ENCODE data around the gene WWOX. TPM values are rescaled to one million over a fixed set of nuclear protein-coding genes. Genes with fewer than 3 reads are reported as not detected.
"Not testable (repeated sequence)": the region's sequence is repeated elsewhere in the genome, so short reads cannot be mapped to it uniquely, and the experiment has no call there.

Gene WWOX
- total RNA-seq, 2 donors from 2014 or later: 33.8 to 82.5 TPM

DNA sequence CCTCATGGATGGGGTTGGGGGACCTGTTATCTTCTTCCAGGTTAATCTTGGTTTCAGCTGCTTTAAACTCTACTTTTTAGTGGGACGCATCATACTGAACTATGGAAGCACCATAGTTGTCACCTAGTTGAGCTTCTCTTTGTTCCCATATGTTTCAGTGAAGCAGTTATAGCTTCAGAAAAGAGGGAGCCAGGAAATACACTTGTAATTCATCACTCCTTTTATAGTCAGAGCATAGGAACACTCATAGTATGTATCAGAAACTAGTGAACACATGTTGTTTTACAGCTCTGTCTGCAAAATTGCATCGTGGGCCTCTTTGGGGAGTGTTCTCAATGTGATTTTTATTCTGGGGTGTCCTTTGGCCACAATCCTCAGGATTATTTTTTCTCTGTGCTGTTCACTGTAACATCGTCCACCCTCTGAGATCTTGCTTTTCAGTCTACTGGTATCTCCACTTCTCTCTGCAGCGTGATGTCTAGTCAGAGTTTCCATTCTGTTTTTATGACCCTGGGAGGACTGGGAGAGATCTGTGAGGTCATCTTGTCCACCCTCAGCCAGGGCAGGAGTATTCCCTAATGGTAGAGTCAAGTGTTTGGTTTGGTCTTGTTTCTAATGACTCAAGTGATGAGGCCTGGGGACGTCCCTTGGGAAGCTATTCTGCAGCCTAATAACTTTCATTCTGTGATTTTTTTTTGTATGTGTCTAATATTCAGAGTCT is 585.4 kb downstream of the WWOX start:
- DNase-seq (ENCODE audit: low spot score) (no peak), ATAC-seq (ENCODE audit: insufficient number of reproducible peaks, low FRiP score, low read depth) (peak; percentile 51)
- TF ChIP-seq, protein P1, sequence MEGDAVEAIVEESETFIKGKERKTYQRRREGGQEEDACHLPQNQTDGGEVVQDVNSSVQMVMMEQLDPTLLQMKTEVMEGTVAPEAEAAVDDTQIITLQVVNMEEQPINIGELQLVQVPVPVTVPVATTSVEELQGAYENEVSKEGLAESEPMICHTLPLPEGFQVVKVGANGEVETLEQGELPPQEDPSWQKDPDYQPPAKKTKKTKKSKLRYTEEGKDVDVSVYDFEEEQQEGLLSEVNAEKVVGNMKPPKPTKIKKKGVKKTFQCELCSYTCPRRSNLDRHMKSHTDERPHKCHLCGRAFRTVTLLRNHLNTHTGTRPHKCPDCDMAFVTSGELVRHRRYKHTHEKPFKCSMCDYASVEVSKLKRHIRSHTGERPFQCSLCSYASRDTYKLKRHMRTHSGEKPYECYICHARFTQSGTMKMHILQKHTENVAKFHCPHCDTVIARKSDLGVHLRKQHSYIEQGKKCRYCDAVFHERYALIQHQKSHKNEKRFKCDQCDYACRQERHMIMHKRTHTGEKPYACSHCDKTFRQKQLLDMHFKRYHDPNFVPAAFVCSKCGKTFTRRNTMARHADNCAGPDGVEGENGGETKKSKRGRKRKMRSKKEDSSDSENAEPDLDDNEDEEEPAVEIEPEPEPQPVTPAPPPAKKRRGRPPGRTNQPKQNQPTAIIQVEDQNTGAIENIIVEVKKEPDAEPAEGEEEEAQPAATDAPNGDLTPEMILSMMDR (IDR thresholded peaks at IDR 0.05): no peak
- Histone ChIP-seq H3K27me3 (replicated peaks; ENCODE audit: insufficient read depth) (no peaks in the 10 kb centered on the region), H3K9me3 (no peaks in the 10 kb centered on the region), H3K36me3 (no peaks in the 10 kb centered on the region), H3K4me3 (no peak overlapping the region), H3K27ac (peak overlapping the region; percentile 36 to 65), H3K4me1 (ENCODE audit: control insufficient read depth in 1 of 2, low read depth in 2 of 2) (peaks cover 8 to 33% of the 10 kb centered on the region in 2 donors)

DNA sequence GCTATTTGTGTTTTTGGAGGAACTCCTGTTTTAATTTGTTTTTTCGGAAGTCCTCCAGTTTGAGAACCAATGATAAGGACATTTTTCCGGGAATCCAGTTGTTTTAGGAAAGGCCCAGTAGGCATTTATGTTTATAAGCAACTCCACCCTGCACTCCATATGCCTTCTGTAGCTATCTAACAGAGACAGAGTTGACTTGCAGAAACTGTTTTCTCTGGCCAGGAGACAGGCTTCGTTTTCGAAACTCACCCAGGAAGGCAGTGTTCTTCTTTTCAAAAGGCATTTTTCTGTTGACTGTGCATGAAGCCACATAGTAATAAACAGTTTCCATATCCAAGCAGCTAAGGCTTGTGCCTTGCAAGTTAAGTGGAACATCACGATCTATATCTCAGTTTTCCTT is 587.1 kb downstream of the WWOX start:
- Histone ChIP-seq H3K9me3 (no peaks in the 10 kb centered on the region), H3K27me3 (replicated peaks; ENCODE audit: insufficient read depth) (no peaks in the 10 kb centered on the region), H3K4me3 (no peak overlapping the region), H3K4me1 (ENCODE audit: control insufficient read depth in 1 of 2, low read depth in 2 of 2) (peaks cover 8 to 33% of the 10 kb centered on the region in 2 donors), H3K36me3 (no peaks in the 10 kb centered on the region), H3K27ac (no peak overlapping the region)
- DNase-seq (ENCODE audit: low spot score) (no peak), ATAC-seq (ENCODE audit: insufficient number of reproducible peaks, low FRiP score, low read depth) (no peak)
- TF ChIP-seq, protein P1 (IDR thresholded peaks at IDR 0.05): no peak

DNA sequence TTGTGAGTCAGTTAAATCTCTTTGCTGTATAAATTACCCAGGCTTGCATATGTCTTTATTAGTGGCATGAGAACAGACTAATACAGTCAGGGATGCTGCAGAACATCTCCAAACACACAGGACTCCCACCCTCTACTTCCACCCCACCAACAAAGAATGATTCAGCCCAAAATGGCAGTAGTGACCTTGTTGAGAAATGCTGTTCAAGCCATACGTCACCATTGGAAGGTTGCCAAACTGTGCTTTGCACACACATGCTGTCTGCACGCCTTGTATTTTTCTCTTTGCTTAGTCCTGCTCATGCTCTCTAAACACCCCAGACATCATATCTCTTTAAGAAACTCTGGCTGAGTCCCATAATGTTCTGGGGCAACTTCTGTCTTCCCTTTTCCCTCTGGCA is 589.6 kb downstream of the WWOX start:
- Histone ChIP-seq H3K36me3 (no peaks in the 10 kb centered on the region), H3K27me3 (replicated peaks; ENCODE audit: insufficient read depth) (no peaks in the 10 kb centered on the region), H3K27ac (no peak overlapping the region), H3K4me3 (no peak overlapping the region), H3K9me3 (no peaks in the 10 kb centered on the region), H3K4me1 (ENCODE audit: control insufficient read depth in 1 of 2, low read depth in 2 of 2) (peaks cover 8 to 28% of the 10 kb centered on the region in 2 donors)
- ATAC-seq (ENCODE audit: insufficient number of reproducible peaks, low FRiP score, low read depth) (no peak), DNase-seq (ENCODE audit: low spot score) (no peak)
- TF ChIP-seq, protein P1 (IDR thresholded peaks at IDR 0.05): no peak

DNA sequence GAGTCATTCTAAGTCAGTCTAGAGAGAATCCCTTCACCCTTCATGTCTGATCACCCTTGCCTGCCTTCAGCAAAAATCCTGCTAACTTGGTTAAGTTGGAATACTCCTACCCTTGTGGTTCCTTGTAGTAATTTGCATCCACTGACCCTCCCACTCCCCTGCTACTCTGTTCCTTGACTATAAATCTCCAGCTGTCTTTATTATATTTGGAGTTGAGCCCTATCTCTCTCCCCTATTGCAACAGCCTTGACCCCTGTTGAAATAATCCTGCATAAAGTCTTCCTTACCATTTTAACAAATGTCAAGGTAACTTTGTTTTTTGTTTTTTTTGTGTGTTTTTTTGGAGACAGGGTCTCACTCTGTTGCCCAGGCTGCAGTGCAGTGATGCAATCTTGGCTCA is 590.1 kb downstream of the WWOX start:
- H3K9me3 ChIP-seq: no peaks in the 10 kb centered on the region
- DNase-seq (ENCODE audit: low spot score): no peak
- ATAC-seq (ENCODE audit: insufficient number of reproducible peaks, low FRiP score, low read depth): no peak
- no peak overlapping the region for H3K4me3 ChIP-seq
- TF ChIP-seq, protein P1 (IDR thresholded peaks at IDR 0.05): no peak
- no peaks in the 10 kb centered on the region for H3K27me3 ChIP-seq (replicated peaks; ENCODE audit: insufficient read depth)
- no peak overlapping the region for H3K27ac ChIP-seq
- H3K36me3 ChIP-seq: no peaks in the 10 kb centered on the region
- H3K4me1 ChIP-seq (ENCODE audit: control insufficient read depth in 1 of 2, low read depth in 2 of 2): peaks cover 4 to 23% of the 10 kb centered on the region in 2 donors

DNA sequence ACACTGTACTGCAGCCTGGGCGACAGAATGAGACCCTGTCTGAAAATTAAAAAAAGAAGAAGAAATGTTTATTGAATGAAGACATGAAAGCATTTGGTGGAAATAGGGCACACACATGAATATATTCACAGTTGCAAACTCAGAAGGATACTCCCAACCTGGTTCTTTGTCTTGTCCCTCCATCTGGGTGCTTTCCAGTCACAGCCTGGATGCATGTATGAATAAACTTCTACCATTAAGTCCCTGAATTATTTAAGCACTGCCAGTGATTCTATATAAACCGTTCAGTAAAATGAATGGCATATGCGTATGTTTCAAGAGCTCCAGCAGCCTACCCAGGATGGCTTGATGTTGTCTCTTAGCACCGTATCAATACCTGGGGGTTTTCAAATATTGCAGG is 591.1 kb downstream of the WWOX start:
- peaks cover 0 to 13% of the 10 kb centered on the region in 2 donors for H3K4me1 ChIP-seq (ENCODE audit: control insufficient read depth in 1 of 2, low read depth in 2 of 2)
- H3K9me3 ChIP-seq: no peaks in the 10 kb centered on the region
- ATAC-seq (ENCODE audit: insufficient number of reproducible peaks, low FRiP score, low read depth) (no peak), DNase-seq (ENCODE audit: low spot score) (no peak)
- no peaks in the 10 kb centered on the region for H3K27me3 ChIP-seq (replicated peaks; ENCODE audit: insufficient read depth)
- no peak overlapping the region for H3K27ac ChIP-seq
- no peaks in the 10 kb centered on the region for H3K36me3 ChIP-seq
- TF ChIP-seq, protein P1 (IDR thresholded peaks at IDR 0.05): no peak
- no peak overlapping the region for H3K4me3 ChIP-seq

DNA sequence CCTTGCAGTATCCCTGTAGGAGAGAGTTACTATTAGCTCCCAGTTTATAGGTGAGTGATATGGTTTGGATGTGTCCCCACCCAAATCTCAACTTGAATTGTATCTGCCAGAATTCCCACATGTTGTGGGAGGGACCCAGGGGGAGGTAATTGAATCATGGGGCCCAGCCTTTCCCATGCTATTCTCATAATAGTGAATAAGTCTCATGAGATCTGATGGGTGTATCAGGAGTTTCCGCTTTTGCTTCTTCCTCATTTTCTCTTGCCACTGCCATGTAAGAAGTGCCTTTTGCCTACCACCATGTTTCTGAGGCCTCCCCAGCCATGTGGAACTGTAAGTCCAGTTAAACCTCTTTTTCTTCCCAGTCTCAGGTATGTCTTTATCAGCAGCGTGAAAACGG is 592.3 kb downstream of the WWOX start:
- not testable (repeated sequence) for H3K27me3 ChIP-seq (replicated peaks; ENCODE audit: insufficient read depth); H3K9me3 ChIP-seq; H3K4me3 ChIP-seq; H3K4me1 ChIP-seq (ENCODE audit: control insufficient read depth in 1 of 2, low read depth in 2 of 2); DNase-seq (ENCODE audit: low spot score); ATAC-seq (ENCODE audit: insufficient number of reproducible peaks, low FRiP score, low read depth); H3K27ac ChIP-seq; H3K36me3 ChIP-seq
